BE2C (cell line): ENCODE measurements around the gene DNAH8.

ENCODE experiments used
- DNase-seq: peaks from one replicate; pipeline ENCODE4 v3.0.0-alpha.2; 2020
- H3K27me3 ChIP-seq: fragments of 250-450 bp; sonication (Bioruptor Pico); 2 replicates; pipeline ENCODE4 v1.5.1; 2020; ENCODE audit warnings: mild to moderate bottlenecking
- H3K36me3 ChIP-seq: fragments of 250-450 bp; sonication (Bioruptor Pico); 2 replicates; pipeline ENCODE4 v1.5.1; 2020; ENCODE audit warnings: mild to moderate bottlenecking
- H3K4me1 ChIP-seq: fragments of 250-450 bp; sonication (Bioruptor Pico); 2 replicates; pipeline ENCODE4 v1.5.1; 2020
- H3K4me3 ChIP-seq: 2 replicates; pipeline ENCODE4 v1.5.1; 2011; ENCODE audit warnings: low read depth, low read length
- H3K9me3 ChIP-seq: fragments of 250-450 bp; sonication (Bioruptor Pico); 2 replicates; pipeline ENCODE4 v1.5.1; 2020
- TF ChIP-seq, protein P1 (sequence below): IDR thresholded peaks from 2 replicates; pipeline ENCODE4 v1.5.1; 2012; ENCODE audit warnings: mild to moderate bottlenecking, low read depth, low read length

DNAH8 gene

DNA sequence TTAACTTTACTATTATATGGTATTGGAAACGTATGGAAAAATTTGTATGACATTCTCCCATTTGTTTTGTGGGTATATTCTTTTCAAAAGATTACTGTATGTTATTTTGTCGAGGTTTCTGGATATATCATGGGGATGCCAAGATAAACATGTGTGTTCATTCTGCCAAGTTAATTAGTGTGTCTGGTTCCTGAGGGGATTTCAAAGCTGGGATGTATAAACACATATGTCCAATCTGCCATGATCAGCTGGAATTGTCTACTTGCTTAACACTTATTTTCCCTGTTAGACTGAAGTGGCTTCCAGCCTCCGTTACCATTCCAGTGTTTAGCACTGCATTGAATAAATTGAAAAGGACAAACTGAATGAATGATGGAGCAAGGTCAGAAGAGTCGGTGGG is 86.2 kb downstream of the DNAH8 start:
- TF ChIP-seq, protein P1, sequence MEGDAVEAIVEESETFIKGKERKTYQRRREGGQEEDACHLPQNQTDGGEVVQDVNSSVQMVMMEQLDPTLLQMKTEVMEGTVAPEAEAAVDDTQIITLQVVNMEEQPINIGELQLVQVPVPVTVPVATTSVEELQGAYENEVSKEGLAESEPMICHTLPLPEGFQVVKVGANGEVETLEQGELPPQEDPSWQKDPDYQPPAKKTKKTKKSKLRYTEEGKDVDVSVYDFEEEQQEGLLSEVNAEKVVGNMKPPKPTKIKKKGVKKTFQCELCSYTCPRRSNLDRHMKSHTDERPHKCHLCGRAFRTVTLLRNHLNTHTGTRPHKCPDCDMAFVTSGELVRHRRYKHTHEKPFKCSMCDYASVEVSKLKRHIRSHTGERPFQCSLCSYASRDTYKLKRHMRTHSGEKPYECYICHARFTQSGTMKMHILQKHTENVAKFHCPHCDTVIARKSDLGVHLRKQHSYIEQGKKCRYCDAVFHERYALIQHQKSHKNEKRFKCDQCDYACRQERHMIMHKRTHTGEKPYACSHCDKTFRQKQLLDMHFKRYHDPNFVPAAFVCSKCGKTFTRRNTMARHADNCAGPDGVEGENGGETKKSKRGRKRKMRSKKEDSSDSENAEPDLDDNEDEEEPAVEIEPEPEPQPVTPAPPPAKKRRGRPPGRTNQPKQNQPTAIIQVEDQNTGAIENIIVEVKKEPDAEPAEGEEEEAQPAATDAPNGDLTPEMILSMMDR = no peak
- no peak overlapping the region for H3K4me3 ChIP-seq
- DNase-seq = no peak
- H3K4me1 ChIP-seq = peaks cover 8% of the 10 kb centered on the region
- H3K27me3 ChIP-seq = no peaks in the 10 kb centered on the region
- H3K9me3 ChIP-seq = no peaks in the 10 kb centered on the region
- no peaks in the 10 kb centered on the region for H3K36me3 ChIP-seq

DNA sequence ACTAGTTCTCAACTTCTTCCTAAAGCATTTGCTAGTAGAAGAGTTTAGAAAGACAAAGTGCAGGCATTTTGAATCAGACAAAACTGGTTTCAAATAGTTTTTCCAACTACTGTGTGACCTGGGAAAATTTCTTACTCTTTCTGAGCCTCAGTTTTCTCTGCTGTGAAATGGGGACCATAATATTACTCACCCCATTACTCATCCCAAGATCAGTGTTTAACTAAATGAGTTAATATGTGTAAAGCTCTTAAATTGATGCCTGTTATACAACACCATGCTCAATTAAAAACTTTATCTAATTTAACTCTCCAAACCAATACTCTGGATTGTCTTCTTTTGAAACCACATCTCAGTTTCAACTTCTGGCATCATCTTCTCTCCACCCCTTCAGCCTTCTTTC is 87.4 kb downstream of the DNAH8 start:
- Histone ChIP-seq H3K4me1 (peaks cover 3% of the 10 kb centered on the region; the same call in 1 of the 2 replicates), H3K4me3 (no peak overlapping the region), H3K9me3 (no peaks in the 10 kb centered on the region), H3K36me3 (no peaks in the 10 kb centered on the region), H3K27me3 (no peaks in the 10 kb centered on the region)
- no peak for DNase-seq
- TF ChIP-seq, protein P1 = no peak

DNA sequence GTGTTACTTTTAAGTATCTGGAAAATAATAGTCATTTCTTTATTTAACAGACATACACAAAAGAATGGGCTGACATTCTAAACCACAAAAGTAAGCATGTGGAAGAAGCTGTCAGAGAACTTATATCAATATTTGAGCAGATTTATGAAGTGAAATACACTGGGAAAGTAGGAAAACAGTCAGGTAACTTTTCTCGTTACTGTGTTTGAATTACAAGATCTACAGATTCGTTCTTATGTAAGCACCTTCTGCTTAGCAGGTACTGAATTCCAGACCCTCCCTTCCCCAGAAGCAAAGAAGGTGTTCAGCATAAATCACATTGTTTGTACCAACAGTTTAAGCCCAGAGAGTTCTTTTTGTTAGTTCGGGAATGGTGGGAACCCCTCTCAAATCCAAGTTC is 88.0 kb downstream of the DNAH8 start:
- DNase-seq = no peak
- Histone ChIP-seq H3K27me3 (no peaks in the 10 kb centered on the region), H3K4me1 (peaks cover 3% of the 10 kb centered on the region; the same call in 1 of the 2 replicates), H3K36me3 (no peaks in the 10 kb centered on the region), H3K4me3 (no peak overlapping the region), H3K9me3 (no peaks in the 10 kb centered on the region)
- TF ChIP-seq, protein P1 = no peak

DNA sequence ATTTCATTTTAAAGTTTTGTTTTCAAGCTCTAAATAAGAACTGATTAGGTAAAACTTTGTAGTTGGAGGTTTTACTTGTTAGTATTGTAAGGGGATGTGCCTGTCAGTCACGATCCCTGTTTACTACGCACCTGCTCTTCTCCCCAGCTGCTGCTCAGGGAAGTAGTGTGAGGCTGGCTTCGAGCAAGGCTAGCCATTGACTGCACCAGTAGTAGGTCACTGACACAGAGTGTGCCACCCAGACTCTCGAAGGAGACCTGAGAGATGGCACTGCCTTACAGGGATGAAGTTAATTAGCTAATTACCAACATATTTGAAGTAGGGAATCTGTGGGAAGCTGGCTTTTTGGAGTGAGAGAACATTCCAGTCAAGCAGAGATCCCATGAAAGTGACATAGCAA is 89.2 kb downstream of the DNAH8 start:
- H3K4me3 ChIP-seq = no peak overlapping the region
- no peaks in the 10 kb centered on the region for H3K9me3 ChIP-seq
- H3K36me3 ChIP-seq = no peaks in the 10 kb centered on the region
- peaks cover 3% of the 10 kb centered on the region; the same call in 1 of the 2 replicates for H3K4me1 ChIP-seq
- TF ChIP-seq, protein P1 = no peak
- no peak for DNase-seq
- no peaks in the 10 kb centered on the region for H3K27me3 ChIP-seq

DNA sequence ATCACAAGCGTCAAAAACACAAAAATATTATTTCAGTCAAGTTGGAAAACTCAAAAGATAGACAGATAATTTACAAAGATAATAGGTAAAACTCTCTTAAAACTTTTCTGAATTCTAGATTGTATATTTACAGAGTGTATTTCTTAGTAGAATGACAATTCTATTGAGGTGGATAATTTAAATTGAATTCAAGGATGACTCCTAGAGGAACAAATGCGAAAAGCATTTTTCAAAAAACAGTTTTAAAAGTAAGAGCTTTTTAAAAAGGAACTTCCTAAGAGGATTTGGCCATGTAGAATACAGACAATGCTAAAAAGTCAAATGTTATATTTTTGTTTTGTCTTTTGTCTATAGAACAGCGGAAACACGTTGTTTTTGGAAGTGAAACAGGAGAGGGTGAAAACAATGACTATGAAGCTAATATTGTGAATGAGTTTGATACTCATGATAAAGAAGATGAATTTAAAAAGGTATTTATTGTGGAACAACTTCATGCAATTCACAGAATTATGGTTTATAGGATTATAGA is 90.1 kb downstream of the DNAH8 start:
- Histone ChIP-seq H3K36me3 (no peaks in the 10 kb centered on the region), H3K4me3 (no peak overlapping the region), H3K9me3 (no peaks in the 10 kb centered on the region), H3K27me3 (no peaks in the 10 kb centered on the region), H3K4me1 (peaks cover 3% of the 10 kb centered on the region; the same call in 1 of the 2 replicates)
- TF ChIP-seq, protein P1 = no peak
- no peak for DNase-seq

DNA sequence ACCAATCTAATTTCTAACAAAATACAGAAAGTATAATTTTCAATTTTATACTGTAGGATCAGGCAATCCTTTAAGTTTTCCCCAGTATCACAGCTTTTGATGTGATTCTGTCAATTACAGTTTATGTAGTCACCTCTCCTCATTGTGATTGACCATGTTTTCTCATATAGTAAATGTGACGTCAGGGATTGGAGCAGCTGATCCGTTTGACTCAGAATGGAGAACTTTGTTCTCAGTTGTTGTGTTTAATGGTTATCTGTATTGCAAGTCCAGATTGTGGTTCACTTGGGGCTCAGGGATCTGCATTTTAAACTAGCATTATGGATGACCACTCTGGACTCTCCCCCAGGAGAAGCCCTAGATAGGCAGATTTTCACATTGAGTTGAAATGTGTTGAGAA is 90.6 kb downstream of the DNAH8 start:
- Histone ChIP-seq H3K36me3 (no peaks in the 10 kb centered on the region), H3K27me3 (no peaks in the 10 kb centered on the region), H3K4me1 (peaks cover 3% of the 10 kb centered on the region; the same call in 1 of the 2 replicates), H3K9me3 (no peaks in the 10 kb centered on the region), H3K4me3 (no peak overlapping the region)
- DNase-seq = no peak
- TF ChIP-seq, protein P1 = no peak
